Ascending aorta (tissue), 2 donors: Measurements from ENCODE around the gene RASGRP2. TPM values are rescaled to one million over a fixed set of nuclear protein-coding genes. Genes with fewer than 3 reads are reported as not detected.

Experiments used
- DNase-seq, 2 donors: peaks; one replicate each; pipeline ENCODE4 v3.0.0-alpha.2; 2019; ENCODE audit warnings: low spot score in 2 of 2
- H3K27ac ChIP-seq, 2 donors: fragments of 200-600 bp; sonication (generic); one replicate each; pipeline ENCODE4 v1.5.1; 2016 to 2017; ENCODE audit warnings: mild to moderate bottlenecking in 1 of 2
- H3K27me3 ChIP-seq: fragments of 200-600 bp; sonication (generic); one replicate; pipeline ENCODE4 v1.5.1; 2017
- H3K36me3 ChIP-seq, 2 donors: fragments of 200-600 bp; sonication (generic); one replicate each; pipeline ENCODE4 v1.5.1; 2016
- H3K4me1 ChIP-seq, 2 donors: fragments of 200-600 bp; sonication (generic); one replicate each; pipeline ENCODE4 v1.5.1; 2016 to 2017; ENCODE audit warnings: mild to moderate bottlenecking in 1 of 2
- H3K4me3 ChIP-seq, 2 donors: fragments of 200-600 bp; sonication (generic); one replicate each; pipeline ENCODE4 v1.5.1; 2016 to 2017; ENCODE audit warnings: mild to moderate bottlenecking in 1 of 2
- H3K9me3 ChIP-seq, 2 donors: fragments of 200-600 bp; sonication (generic); one replicate each; pipeline ENCODE4 v1.5.1; 2016
- intact Hi-C: fragments of 100-400 bp; cut with DNase I; formaldehyde crosslinking; loops from one replicate; pipeline ENCODE4 v1.15.1; 2023
- total RNA-seq: library from RNA; depleted of rRNA; stranded (reverse); fragments of >200 nt; gene quantifications from one replicate; pipeline ENCODE4 v1.1.0, GENCODE V29; 2016
- TF ChIP-seq, protein P1 (sequence below), 3 experiments: fragments of 200-600 bp in 2 of 3; fragments of 450-650 bp in 1 of 3; sonication (generic) in 2 of 3; IDR thresholded peaks; one replicate each; pipeline ENCODE4 v1.5.1; 2016 to 2019; ENCODE audit warnings: antibody characterized with exemption in 3 of 3, mild to moderate bottlenecking in 1 of 3, moderate library complexity in 1 of 3

Gene RASGRP2
- total RNA-seq, 1 donor from 2014 or later: 44.2 TPM

DNA sequence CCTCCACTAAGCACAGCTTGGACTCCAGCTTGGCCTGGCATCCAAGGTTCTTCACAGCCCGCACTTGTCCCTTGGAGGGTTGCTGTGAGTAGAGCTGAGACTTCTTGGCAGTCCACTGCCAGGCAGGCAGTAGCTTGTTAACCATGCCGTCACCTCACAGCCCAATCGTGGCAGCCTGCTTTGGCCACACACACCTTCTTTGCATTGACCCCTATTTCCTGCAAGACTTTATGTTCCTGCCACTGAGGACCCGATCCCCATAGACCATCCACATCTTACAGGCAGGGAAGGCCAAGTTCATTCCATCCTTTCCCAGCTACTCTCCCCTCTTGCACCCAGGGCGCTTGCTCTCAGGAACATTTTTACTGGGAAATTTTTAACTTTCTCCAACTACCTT lies 18.3 kb upstream of the RASGRP2 start:
- Histone ChIP-seq H3K27me3 (no peaks in the 10 kb centered on the region), H3K4me3 (no peak overlapping the region), H3K4me1 (peaks cover 22 to 48% of the 10 kb centered on the region in 2 donors), H3K9me3 (no peaks in the 10 kb centered on the region), H3K36me3 (peaks cover 46 to 53% of the 10 kb centered on the region in 2 donors), H3K27ac (peak overlapping the region; percentile 75 to 80)
- intact Hi-C loops: no loop called here
- DNase-seq: peak in 1 of 2 donors; percentile 58
- TF ChIP-seq, protein P1, sequence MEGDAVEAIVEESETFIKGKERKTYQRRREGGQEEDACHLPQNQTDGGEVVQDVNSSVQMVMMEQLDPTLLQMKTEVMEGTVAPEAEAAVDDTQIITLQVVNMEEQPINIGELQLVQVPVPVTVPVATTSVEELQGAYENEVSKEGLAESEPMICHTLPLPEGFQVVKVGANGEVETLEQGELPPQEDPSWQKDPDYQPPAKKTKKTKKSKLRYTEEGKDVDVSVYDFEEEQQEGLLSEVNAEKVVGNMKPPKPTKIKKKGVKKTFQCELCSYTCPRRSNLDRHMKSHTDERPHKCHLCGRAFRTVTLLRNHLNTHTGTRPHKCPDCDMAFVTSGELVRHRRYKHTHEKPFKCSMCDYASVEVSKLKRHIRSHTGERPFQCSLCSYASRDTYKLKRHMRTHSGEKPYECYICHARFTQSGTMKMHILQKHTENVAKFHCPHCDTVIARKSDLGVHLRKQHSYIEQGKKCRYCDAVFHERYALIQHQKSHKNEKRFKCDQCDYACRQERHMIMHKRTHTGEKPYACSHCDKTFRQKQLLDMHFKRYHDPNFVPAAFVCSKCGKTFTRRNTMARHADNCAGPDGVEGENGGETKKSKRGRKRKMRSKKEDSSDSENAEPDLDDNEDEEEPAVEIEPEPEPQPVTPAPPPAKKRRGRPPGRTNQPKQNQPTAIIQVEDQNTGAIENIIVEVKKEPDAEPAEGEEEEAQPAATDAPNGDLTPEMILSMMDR (IDR thresholded peaks at IDR 0.05): no peak

DNA sequence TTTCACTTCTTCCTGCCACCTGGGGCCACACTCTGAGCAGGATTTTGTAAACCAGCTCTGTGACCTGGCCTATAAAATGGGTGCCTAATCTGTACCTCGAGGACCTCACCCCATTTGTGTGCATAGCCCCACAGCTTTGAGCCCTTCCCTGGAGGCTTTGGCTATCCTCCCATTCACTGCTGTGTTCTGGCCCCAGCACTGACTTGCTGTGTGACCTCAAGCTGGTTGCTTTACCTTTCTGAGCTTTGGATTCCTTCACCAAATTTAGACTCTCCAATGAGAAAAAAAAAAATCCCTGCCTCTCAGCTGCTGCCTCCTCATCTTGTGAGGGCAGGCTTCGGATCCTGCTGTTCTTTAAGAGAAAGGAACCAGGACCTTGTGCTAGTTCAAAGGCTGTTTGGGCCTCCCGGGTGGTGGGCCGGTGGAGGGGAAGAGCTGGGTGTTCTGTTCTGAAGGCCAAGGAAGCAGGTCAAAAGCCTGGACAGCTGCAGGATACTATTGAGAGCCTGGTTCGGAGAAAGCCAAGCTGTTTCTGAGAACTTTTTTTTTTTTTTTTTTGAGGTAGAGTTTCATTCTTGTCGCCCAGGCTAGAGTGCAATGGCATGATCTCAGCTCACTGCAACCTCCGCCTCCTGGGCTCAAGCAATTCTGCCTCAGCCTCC lies 16.9 kb upstream of the RASGRP2 start:
- TF ChIP-seq, protein P1 (IDR thresholded peaks at IDR 0.05): no peak
- Histone ChIP-seq H3K4me3 (no peak overlapping the region), H3K27ac (peak overlapping the region; percentile 75 to 80), H3K4me1 (peaks cover 22 to 48% of the 10 kb centered on the region in 2 donors), H3K27me3 (no peaks in the 10 kb centered on the region), H3K9me3 (no peaks in the 10 kb centered on the region), H3K36me3 (peaks cover 32 to 40% of the 10 kb centered on the region in 2 donors)
- DNase-seq: peak in 1 of 2 donors; percentile 55
- intact Hi-C loops: loop anchor here (1.0 to 2.0 kb wide), 2 partner anchors 16 to 18 kb away; no protein-coding TSS in a partner anchor

DNA sequence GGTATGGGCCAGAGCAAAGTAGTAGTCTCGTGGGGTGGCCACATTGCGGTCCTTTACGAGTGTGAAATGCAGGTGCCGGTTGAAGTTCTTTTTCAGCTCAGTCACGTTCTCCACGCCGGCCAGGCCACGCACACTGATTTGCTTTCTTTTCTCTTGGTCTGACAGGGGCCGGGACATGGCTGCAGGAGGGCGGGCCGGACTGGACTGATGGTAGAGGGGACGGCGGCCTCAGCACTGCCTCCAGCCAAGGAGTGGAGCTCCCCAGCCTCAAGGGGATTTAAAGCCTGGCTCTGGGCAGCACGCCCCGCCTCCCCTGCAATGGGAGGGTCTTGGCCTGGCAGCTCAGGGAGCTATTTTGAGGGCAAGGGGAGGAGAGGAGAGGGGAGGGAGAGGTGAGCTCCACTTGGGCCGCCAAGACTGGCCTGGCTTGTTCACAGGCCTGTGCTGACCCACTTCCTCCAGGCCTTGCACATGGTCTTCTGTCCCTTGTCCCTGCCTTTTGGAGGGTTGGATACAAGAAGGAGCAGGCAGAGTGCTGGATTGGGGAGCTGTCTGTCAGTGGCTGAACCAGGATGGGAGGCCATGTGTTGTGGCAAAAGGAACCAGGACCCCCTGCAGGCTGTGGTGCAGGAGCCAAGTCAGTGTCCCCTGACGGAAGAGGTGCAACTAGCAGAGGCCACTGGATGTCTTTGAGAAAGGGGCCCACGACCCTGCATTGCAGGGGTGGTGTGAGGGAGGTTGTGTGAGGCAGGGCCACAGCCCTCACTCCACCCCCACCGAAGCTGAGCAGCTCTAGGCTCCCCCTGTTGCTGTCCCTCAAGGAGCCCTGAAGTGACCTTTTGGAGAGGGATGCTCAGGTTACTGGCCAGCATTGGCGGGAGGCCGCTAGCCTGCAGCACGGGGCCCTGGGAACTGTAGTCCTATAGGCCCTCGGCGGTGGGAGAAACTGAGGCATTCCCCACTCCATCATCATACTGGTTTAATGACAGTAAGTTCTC lies 16.1 kb upstream of the RASGRP2 start, which contains the start of gene PYGM:
Gene PYGM (minus strand): TSS at position 253 of the 998 bp plus-strand sequence. CDS start 76 bp downstream, at position 177.
- Histone ChIP-seq H3K27me3 (no peaks in the 10 kb centered on the region), H3K27ac (peak within 1 kb of the TSS; percentile 75 to 80), H3K4me1 (peaks cover 22 to 48% of the 10 kb centered on the region in 2 donors), H3K9me3 (no peaks in the 10 kb centered on the region), H3K4me3 (peak within 1 kb of the TSS; percentile 42 to 57), H3K36me3 (peaks cover 23 to 31% of the 10 kb centered on the region in 2 donors)
- peak; percentile 60 to 95 for DNase-seq
- TF ChIP-seq, protein P1 (IDR thresholded peaks at IDR 0.05): no peak
- intact Hi-C loops: loop anchor here (1.0 to 2.0 kb wide), 2 partner anchors 17 kb away; no protein-coding TSS in a partner anchor

DNA sequence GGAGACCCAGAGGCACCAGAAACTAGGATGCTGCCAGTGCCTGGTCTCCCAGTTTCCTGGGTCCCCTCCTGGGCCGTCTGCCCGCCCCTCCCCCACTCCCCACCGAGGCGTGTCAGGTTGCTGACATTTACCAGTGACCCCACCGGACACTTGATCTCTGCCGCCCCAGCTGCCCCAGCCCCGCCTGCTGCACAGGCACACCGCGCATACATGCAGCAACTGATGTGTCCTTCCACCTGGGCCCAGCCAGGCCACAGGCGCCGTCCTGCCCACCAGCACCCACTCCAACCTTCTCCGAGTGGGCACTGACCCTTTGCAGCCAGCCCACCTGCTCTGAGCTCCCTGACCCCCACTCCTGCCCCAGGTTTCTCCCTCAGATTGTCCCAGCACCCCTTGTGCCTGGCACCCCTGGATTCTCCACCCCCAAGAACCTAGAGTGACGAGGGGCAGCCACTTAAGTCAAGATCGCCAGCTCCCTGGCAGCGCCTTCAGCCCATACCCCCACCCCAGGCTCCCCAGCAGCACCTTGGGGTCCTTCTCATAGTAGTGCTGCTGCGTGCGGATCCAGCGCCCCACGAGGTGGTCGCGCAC lies 15.3 kb upstream of the RASGRP2 start:
- Histone ChIP-seq H3K9me3 (no peaks in the 10 kb centered on the region), H3K4me1 (peaks cover 22 to 44% of the 10 kb centered on the region in 2 donors), H3K27me3 (no peaks in the 10 kb centered on the region), H3K27ac (peak overlapping the region; percentile 73 to 75), H3K36me3 (peaks cover 15 to 23% of the 10 kb centered on the region in 2 donors), H3K4me3 (peak overlapping the region; percentile 42 to 57)
- TF ChIP-seq, protein P1 (IDR thresholded peaks at IDR 0.05): no peak
- intact Hi-C loops: no loop called here
- peak in 1 of 2 donors; percentile 65 for DNase-seq
